HG02798 (cell line): ENCODE data around the gene CTBP1.
A peak's percentile ranks its signal among the peaks of the same experiment; 100 is the strongest.

Source experiments
- ATAC-seq: cut with Tn5 transposase; IDR thresholded peaks from one replicate; pipeline ENCODE4 v1.9.1; 2021; ENCODE audit warnings: mild to moderate bottlenecking; ENCODE audit not compliant: unreplicated experiment, poor library complexity

CTBP1 gene

DNA sequence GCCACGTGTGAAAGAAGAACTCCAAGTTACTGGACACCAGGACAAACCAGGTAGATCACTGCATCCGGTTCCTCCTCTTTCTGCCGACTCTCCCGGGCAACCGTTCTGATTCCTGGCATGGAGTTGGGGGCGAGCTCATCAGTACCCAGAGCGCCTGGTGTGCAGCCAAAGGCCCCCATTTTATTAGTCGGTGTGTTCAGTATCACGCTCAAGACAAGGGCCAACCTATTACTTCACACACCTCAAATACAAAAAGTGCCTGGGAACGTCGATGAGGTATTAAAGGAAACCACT is 2.8 kb upstream of the CTBP1 start:
- no peak for ATAC-seq

DNA sequence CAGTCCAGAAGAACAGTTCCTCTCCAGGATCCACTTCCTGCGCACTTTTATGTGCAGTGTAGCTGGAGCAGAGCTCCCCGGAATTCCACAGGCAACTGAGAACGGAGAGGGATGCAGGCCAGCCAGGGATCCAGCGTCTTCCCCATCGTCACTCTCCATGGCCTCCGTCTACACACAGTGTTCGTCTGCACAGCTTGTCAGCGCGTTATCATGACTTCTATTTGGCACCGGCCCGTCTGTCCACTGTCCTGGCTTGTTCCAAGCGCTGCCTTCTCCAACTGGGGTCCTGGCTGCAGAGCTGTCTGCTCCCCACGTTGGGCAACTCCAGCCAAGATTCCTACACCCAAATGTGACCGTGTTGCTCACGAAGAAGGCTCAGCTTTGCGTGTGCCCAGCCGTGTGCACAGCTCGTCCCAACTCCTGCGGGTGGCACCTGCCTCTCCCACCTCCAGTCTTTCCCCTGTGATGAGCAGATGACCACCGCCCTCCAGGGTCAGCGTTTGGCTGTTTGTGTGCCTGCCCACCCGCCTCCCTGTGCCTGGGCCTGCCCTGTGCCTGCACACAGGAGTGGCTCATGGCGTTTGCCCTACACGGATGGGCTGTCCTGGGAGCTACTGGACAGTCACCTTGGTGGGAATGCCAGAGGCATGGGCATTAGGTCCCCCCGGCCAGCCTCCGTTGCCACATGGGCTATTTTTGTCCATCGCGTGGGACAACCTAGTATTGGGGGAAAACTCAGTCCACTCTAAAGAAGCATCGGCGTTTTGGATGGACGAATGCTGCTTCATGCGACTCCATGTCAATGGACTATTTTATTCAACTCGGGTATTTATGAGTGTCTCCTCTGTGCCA is 2.2 kb upstream of the CTBP1 start:
- no peak for ATAC-seq

DNA sequence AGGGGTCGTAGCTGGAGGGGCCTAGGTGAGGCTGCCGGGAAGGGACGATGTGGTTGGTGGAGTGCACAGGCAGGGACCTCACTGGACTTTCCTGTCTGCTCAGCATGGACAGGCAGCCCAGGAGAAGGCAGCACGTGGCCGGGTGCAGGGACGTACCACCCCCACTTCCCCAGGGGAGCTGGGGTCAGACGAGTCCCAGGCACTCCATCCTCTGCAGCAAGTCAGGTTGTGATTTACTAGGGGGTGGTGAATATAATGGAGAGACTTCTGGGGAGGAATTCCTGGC is 1.5 kb upstream of the CTBP1 start:
- ATAC-seq, result no peak

DNA sequence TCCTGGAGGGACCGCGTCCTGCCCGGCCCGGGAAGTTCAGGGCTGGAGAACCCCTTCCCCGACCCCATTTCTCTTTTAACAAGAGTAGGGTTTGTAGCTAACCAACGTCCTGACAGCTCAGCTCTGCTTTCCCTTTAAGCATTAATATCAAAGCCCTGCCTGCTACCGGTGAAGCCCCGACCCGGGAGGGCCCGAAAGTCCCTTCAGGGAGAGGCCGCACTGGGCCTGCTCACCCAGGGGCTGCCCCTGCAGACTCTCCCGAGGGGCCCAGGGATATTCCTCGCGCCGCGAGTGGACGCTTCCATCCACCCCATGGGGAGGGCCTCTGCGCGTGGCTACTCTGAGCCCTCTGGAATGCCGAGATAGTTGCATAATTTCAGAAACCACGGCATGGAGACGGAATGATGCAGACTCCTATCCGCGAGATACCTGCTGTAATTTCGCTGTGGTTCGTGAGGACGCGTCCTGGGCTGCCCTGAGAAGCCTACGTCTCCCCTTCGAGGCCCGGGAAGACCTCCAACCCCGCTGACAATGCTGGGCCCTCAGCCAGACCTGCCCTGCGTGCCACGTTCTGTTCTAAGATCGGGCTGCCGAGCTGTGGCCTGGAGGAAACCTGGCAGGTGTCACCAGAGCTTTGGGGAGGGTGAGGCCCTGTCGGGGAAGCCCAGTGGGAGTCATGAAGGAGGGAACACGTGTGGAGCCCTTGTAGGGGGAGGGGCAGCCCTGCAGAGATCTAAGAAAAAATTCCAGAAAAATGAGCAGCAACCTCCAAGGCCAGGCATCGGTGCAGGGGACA is 999 bp upstream of the CTBP1 start:
- ATAC-seq, result peak; percentile 0

DNA sequence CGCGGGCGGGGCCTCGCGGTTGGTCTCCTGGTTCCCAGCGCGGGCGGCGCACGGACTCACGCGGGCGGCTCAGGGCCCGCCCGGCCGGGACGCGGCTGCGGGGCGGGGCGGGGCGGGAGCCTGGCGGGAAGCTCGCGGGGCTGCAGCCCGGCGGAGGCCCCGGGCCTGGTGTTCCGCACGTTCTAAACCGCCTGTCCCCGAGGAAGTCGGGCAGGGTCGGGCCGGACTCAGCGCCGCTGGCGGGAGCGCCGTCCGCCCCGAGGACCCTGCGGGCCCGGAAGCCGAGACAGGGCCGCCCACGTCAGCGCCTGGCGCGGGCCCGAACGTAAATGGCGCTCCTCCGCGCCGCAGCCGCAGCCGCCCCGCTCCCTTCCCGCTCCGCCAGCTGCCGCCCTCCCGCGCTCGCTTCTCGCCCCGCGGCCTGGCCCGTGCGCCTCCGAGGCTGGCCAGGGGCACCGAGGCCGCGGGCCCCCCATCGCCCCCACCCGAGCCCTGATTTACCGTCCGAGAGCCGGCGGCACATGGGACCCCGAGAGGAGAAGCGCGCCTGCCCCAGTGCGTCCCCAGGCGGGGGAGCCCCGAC is 309 bp upstream of the CTBP1 start:
- peak; percentile 65 for ATAC-seq

DNA sequence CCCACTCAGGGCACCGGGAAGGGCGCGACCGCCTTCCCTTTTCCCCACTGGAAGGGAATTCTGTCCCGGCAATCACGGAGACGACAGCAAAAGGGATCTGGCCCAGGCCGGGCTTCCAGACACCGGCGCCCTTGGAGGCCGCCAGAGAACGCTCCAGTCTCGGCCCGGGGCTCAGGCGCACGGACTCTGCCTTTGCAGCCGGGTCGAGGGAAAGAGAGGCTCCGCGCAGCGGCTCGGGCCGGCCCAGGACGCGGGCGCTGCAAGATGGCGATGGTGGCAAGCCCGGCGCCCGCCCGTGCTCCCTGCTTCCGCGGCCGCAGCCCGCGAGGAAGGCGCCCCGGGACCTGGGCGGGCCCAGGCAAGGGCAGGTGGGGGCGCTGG is 1.1 kb downstream of the CTBP1 start:
- no peak for ATAC-seq

DNA sequence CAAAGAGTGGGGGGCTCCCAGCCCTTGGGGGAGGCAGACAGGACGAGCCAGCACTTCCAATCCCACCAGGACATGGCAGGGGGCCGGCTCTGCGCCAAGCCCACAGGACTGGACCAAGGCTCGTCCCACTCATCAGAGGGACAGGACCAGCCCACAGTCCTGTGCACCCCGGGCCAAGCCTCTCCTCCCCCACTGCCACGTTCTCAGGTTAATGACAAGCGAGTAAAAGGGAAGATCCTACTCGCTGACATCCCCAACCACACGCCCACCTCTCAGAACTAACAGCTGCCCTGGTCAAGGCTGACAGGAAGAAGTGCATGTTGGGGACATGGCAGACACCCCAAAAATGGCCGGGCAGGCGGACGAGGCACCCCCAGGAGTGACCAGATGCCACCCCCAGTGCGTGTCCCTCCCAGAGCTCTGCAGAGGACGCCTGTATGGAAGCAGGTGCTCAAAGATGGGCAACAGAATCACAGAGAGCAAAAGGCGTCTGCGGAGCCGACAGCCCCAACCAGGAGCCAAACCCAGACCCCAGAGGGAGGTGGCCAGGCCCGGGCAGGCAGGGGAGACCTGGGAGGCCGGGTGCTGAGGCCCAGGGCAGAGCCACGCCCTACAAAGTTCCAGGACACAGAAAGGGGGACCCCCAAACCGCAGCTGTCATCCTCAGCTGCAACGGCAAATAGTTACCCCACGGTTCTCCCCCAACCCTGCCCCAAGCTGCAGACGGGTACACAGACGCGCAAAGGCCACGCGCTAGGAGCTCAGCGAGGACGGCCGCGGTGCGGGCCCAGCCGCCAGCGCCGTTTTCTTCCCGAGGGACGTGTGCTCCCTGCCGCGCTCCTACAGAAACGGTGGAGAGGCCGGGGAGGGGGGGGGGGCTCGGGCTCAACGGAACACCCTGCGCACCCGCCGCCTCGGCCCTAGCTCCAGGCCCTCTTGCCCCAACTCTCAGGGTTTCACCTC is 1.7 kb downstream of the CTBP1 start:
- no peak for ATAC-seq

DNA sequence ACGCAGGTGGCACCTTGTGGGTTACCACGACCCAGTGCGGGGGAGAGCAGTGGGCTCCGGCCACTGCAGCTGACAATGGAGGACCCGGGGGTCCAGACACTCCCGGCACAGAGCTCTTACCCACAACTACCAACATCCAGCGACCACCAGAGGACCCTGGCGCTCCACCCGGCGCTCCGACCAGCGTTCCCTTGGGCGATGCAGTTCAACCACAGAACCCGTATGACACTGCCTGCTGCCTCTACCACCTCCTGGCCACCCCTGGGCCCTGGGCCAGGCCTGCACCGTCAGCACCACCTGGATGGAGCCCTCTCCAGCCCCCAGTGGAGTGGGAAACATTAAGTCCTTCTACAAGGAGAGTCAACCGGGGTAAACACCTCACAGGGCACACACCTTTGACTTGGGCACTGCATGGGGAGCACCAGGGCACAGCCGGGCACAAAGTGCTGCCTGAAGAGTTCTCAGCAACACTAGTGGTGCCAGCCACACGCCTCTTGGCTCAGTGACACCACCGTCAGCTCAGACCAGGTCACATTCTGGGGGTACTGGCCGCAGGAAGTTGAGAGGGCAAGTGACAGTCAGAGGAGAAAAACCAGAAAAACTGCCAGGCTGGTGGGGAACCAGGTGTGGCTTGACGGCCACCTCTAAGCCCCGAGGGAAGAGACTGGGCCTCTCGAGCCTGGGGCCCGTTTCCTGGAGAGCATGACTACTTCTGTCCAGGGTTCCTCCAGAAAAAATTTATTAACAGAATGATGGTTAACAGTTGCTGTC is 2.6 kb downstream of the CTBP1 start:
- no peak for ATAC-seq

DNA sequence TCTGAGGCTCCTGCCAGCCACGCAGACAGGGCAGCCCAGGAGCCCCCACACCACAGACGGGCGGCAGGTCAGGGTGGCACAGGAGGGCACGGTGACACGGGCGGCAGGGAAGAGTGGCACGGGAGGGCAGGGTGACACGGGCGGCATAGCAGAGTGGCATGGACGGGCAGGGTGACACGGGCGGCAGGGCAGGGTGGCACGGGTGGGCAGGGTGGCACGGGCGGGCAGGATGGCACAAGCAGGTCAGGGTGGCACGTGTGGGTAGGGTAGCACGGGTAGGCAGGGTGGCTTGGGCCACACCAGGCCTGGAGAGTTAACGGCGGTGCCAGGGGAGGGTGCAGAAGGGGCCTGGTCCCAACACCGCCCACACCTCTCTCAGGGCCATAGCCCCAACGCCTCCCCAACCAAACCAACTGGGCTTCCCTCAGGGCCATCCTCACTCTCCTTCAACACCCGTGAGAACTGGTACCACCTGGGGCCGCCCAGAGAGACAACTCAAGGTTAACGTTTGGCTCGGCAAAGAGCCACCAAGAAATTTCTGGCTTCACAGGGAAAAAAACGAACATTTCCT is 3.4 kb downstream of the CTBP1 start:
- ATAC-seq, result no peak

DNA sequence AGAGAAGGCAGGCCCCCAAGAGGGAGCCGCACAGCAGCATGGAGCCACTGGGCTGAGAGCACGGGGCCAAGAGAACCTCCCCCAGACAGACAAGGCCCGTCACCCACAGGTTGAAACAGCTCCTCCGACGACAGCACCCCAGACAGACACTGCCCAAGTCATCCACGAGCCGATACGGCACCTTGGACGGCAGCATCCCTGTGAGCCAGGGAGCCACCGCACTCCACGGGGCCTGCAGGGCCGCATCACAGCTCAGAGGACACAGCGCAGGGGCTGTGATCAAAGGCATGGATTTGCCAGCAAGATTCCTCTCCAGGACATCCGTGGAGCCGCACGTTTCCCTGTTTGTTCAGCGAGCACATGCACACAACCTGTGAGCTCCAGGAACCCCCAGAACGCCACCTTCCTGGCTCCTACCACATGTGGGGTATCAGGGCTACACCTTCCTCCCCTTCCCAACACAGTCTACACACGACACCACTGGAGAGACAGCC is 3.9 kb downstream of the CTBP1 start:
- no peak for ATAC-seq

DNA sequence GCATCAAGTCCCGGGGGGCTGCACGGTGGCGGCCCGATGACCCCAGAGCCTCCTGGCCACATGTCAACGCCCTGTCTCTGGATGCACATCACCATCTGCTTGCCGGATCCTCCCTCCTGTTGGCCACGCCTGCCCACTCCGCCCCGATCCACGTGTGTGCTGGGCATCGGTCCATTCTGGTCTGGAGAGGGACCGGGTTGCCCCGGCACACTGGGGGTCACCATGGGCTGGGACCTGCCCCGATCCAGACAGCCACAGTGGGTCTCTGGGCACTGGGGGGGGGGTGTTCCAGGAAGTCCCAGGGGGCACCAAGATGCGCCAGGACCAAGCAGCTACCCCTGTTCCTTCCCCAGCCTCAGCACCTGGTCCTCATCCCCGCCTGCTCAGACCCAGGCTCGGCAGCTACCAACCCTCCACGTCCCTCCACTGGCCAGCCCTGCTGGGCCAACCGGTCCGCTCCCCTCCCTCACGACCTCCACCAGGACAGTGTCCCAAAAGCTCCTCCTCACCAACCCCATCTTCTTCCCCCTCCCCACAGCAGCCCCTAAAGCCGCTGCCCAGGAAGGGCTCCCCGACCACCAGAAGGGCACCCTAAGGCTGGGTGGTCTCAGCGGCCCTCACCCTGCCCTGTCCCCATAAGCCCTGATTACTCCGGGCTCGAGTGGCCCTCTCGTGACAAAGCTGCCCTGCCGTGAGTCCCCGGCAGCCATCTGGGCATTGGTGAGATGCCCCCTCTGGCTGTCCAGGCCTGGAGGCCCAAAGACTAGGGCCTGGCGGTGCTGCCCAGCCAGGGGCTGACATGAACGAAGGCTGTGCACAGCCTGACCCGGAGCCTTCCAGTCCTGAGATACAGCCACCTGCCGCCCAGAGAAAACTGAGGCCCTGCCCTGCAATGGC is 4.6 kb downstream of the CTBP1 start:
- ATAC-seq, result no peak

DNA sequence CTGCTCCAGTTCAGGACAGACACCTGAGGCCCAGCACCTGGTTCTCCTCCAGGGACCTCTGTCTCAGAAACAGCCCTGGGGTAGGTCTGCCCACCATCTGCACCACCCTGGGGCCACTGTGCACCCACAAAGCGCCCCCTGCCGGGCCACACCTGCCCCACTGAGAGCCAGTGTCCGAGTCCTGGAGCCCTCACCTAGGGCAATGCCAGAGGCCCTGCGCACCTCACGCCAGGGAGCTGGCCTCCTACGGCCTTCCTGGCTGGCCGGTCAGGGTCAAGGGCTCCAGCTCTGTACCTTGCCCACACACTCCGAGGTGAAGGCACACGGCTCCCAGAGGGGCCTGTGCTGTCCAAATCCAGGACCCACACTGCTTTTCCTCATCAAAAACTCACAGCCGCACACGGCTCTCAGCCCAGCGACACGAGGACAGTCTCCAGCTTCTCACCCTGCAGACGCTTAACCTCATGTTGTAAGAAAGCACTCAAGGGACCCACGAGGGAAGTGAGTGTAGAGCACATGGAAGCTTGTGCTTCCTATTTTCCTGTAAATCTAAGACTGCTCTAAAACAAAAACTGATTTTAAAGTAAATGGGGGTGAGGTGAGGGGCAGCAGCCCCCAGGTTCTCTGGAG is 5.4 kb downstream of the CTBP1 start:
- no peak for ATAC-seq

DNA sequence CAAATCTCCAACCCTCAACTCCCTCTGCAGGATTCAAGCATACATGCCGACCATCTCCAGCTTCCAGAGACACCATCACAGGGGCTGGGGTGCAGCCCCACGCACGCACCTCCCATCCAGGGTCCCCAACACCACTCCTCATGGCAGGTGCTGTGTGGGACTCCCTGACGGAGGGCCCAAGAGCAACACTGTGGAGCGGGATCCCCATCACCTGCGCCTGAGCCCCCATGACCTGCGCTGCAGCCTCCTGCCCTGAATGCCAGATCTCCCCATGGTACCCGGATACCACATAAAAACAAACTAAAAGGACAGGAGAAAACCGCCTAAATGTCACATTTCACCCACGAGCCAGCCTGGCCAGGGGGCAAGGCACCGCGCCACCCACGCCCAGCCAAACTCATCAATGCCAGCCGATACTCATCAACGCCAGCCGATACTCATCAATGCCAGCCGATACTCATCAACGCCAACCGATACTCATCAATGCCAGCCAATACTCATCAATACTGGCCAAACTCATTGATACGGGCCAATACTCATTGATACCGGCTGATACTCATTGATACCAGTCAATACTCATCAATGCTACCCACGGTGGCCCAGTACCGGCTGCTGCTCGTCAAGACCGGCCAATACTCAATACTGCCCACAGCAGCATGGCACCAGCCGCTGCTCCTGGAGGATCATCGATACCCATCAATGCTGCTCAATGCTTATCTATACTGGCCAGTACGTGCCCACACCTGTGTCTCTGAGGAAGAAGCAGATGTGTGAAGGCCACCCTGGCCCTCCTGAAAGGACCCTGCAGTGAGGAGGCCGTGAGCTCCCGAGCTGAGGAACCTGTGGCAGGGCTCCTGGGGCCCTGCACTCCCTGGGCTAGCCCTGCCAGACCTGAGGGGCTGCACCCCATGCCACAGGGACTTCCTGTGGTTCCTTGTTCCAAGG is 6.2 kb downstream of the CTBP1 start:
- ATAC-seq, result no peak

DNA sequence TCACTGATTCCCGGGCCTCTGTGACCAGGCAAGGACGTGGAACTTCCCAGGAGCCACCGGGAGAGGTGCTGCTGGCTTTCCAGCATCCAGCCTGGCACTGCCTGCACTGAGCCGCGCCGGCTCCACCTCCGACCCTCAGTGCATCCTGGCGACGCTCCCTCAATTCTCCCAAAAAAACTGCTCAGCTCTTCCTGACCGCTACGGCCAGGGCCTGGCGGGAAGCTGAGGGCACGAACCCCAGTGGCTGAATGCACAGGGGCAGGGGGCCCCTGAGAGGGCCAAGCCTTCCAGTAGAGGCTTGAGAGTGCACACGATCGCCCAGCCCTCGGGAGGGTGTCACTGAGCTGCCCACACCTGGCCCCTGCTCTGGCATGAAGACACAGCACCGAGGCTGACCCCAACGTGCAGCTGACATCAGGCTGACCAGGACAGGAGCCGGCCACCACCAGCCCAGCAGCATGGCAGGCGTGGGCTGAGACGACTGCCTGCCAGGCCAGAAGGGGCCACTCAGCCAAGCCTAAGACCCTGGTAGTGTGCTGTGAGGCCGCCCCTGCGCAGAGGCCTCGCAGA is 6.9 kb downstream of the CTBP1 start:
- no peak for ATAC-seq

DNA sequence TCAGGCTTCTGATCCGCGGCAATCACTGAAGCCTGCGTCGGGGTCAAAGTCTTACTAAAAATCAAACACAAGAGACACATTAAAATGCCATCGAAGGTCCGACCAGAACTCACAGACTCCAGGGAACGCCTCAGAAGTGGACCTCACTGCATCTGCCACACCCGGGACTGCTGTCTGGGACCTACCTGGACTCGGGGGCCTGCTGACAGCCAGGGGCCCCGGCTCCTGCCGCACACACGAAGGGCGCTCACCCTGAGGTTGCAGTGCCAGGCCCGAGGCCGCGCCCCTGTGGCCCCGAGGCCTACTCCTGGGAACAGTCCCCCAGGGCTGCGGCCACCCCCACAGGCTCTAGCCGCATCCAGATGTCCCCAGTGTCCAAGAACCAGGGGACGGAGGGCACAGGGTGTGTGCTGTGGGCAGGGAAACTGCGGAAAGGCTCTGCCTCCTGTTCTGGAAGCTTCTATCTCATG is 7.4 kb downstream of the CTBP1 start:
- ATAC-seq, result no peak

DNA sequence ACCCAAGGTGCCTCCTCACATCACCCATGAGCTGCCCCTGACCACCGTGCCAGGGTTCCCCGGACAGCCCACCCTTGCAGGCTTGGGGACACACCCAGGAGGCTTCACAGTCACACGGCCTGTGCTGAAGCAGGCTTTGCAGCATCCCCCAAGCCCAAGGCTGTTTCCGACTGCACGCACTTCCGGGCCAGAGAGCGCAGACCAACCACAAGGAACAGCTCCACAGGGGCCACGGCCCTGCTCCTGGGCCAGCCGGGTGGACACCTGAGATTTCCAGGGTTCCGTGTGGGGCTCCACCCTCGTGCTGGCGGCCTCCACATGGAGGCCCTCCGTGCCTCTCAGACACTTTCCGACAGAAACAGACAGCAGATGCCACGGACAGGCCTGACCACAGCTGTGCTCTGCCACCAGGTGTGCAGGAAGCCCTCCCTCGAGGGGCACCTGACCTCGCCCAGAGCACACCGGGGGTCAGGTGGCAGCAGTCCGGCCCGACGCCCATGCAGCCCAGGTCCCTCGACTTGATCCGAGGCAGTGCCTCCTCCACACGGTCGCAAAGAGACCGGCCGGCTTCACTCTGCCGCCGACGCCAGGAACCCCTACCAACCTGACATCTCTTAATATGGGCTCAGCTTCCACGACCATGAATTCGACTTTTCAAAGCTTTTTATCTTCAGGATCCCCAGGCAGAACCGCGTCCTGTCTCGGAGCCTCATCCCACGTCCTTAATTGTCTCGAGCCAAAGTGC is 8.0 kb downstream of the CTBP1 start:
- no peak for ATAC-seq
